GM18520 (cell line): ENCODE measurements around the gene KRT36.

Source experiments
- ATAC-seq: cut with Tn5 transposase; IDR thresholded peaks from one replicate; pipeline ENCODE4 v1.9.1; 2021; ENCODE audit not compliant: unreplicated experiment

The KRT36 gene

DNA sequence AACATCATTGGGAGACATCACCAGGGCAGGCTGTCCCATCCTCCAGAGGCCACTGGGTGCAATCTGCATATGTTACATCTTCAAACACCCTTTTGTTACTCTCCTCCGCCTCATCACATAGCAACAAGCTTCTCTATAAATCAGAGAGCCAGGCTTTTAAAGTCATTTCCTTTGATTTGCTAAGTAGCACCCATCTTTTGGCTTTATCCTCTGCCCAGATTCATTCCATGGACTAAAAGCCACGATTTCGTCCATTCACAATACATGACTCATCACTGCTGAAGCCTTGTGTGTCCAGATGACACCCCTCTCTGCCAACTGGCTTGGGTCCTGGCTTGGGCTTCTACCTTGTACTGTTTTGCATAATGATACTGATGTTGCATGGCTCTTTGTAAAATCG, 47.0 kb downstream of the KRT36 start:
- ATAC-seq, result no peak

- ATAC-seq, result no peak
These were observed 49.1 kb downstream of the KRT36 start, which contains the start of gene KRT38 for GRCh38 chr17:41440531-41441033. KRT38 (minus strand) TSS chr17:41440983; CDS start chr17:41440921, 62 bp downstream.

DNA sequence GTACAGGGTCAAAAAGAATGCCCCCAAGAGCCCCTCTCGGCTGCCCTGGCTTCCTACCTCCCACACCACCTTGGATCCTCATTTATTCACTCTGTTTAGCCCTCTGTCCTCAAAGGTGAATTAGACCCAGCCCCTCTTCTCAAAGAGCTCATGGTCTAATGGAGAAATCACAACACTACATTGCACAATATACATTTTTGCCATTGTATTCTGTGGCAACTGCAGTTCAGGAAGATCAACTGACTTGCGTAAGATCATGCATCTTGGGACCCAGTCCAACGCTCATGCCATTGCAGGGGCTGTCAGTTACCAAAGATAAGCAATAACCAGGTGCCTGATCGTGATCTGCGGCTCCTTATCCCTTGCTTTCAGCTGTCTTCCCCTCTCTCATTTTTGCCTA, 50.3 kb downstream of the KRT36 start:
- no peak for ATAC-seq

- ATAC-seq, result no peak
These were observed 51.9 kb downstream of the KRT36 start for GRCh38 chr17:41437769-41438168.

DNA sequence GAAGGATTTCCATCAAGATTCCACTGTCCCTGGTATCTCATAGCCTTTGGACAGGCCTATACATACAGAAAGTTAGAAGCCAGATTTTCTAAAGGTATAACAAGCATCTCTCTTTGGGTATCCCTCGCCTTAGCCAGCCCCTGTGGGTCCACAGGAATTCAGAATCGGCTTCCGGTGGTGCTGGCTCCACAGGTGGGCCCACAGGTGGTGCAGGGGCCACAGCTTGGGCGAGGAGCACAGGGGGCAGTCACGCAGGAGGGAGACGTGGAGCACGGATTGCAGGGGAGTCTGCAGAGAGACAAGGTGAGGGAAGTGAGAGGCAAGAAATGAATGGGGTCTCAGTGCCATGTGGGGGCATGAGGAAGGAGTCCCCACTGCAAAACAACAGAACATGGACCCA, 52.5 kb downstream of the KRT36 start:
- no peak for ATAC-seq
